ENCODE measurements around the gene SRPX2.
A peak's percentile ranks its signal among the peaks of the same experiment; 100 is the strongest.
"Not testable (repeated sequence)": the region's sequence is repeated elsewhere in the genome, so short reads cannot be mapped to it uniquely, and the experiment has no call there.

The SRPX2 gene

DNA sequence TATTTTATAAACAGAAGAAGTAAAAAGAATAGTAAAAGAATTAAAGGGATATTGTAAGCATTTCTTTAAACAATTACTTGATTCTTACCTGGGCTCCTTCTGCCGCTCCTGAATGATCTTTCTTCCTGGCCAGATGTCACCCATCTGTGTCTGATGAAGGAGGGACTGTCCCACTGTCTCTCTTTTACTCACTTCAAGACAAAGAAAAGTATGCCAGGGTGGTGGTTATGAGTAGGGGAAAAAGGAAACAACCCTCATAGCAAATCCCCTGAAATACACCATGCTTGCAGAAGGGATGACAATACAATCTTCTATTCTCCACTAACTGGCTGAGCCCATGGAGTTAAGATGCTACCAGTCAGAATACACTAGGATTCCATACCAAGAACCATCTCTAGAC, 56.8 kb downstream of the SRPX2 start:
- DNase-seq, result no peak

- DNase-seq, result no peak
Measured at GRCh38 chrX:100704581-100705203, 60.7 kb downstream of the SRPX2 start.

- DNase-seq, result no peak
Measured at GRCh38 chrX:100710816-100711215, 66.8 kb downstream of the SRPX2 start.

GRCh38 chrX:100717363-100717762, 73.4 kb downstream of the SRPX2 start:
- peak; percentile 83 for DNase-seq

GRCh38 chrX:100719139-100719538, 75.1 kb downstream of the SRPX2 start:
- DNase-seq, result no peak

DNA sequence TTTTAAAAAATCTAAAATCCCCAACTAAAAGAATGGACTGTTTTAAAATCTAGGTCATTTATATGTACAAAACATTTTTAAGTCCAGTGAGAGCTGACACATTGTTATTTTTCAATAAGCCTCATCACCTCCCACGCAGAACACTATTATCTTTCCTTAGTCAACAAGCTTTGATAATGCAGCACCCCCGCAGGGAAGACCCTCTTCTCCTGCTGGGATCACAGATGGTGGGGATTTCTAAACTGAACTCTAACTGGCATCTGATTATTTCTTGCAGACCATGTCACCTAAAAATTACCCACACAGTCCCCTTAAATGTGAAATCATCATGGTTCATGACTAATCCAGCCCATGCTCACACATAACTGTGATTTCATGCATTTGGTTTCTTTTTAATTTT, 76.3 kb downstream of the SRPX2 start:
- DNase-seq, result peak; percentile 81

- DNase-seq, result peak; percentile 20
Measured at GRCh38 chrX:100721328-100721727, 77.3 kb downstream of the SRPX2 start.

DNA sequence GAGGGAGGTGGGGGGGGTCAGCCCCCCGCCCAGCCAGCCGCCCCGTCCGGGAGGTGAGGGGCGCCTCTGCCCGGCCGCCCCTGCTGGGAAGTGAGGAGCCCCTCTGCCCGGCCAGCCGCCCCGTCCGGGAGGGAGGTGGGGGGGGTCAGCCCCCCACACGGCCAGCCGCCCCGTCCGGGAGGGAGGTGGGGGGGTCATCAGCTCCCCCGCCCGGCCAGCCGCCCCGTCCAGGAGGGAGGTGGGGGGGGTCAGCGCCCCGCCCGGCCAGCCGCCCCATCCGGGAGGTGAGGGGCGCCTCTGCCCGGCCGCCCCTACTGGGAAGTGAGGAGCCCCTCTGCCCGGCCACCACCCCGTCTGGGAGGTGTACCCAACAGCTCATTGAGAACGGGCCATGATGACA, 80.0 kb downstream of the SRPX2 start:
- not testable (repeated sequence) for DNase-seq

All from NCI-H1092 treated with DMSO at 0.1 percent for 48 hours (cell line).